Uterus (tissue), 4 donors: Measurements from ENCODE around the gene PIK3R6. TPM values are rescaled to one million over a fixed set of nuclear protein-coding genes. Genes with fewer than 3 reads are reported as not detected.

ENCODE experiments used
- DNase-seq, 2 donors: peaks; one replicate each; pipeline ENCODE4 v3.0.0-alpha.2; 2019 to 2020
- H3K27ac ChIP-seq, 2 donors: fragments of 200-600 bp; sonication (generic); 1 replicate in 1 of 2; 2 replicates in 1 of 2; pipeline ENCODE4 v1.5.1; 2016 to 2018
- H3K27me3 ChIP-seq, 2 donors: fragments of 200-600 bp; sonication (generic); one replicate each; pipeline ENCODE4 v1.5.1; 2018 to 2019; ENCODE audit warnings: control low read depth in 1 of 2
- H3K36me3 ChIP-seq, 2 donors: fragments of 200-600 bp; sonication (generic); one replicate each; pipeline ENCODE4 v1.5.1; 2019; ENCODE audit warnings: control low read depth in 1 of 2
- H3K4me1 ChIP-seq, 2 donors: fragments of 200-600 bp; sonication (generic); one replicate each; pipeline ENCODE4 v1.5.1; 2018 to 2019; ENCODE audit warnings: control low read depth in 1 of 2
- H3K4me3 ChIP-seq, 2 donors: fragments of 200-600 bp; sonication (generic); 1 replicate in 1 of 2; 2 replicates in 1 of 2; pipeline ENCODE4 v1.5.1; 2018 to 2019; ENCODE audit warnings: mild to moderate bottlenecking in 1 of 2
- H3K9me3 ChIP-seq, 2 donors: fragments of 200-600 bp; sonication (generic); one replicate each; pipeline ENCODE4 v1.5.1; 2019; ENCODE audit warnings: control low read depth in 1 of 2
- POLR2A ChIP-seq, 2 donors: fragments of 450-650 bp; IDR thresholded peaks; one replicate each; pipeline ENCODE4 v1.6.1; 2016; ENCODE audit warnings: antibody characterized with exemption in 2 of 2, mild to moderate bottlenecking in 1 of 2, moderate library complexity in 1 of 2
- intact Hi-C: fragments of 100-400 bp; cut with DNase I; formaldehyde crosslinking; loops from one replicate; pipeline ENCODE4 v1.15.1; 2023; ENCODE audit warnings: low total_unique reads
- total RNA-seq, 4 donors: library from RNA; depleted of rRNA in 3 of 4; stranded (reverse); fragments of >200 nt in 3 of 4; gene quantifications; one replicate each; pipeline versions ENCODE4 v1.1.0 to v1.2.4, GENCODE V29; 2014 to 2023
- TF ChIP-seq, protein P1 (sequence below), 4 experiments: fragments of 200-600 bp in 2 of 4; fragments of 450-650 bp in 2 of 4; sonication (generic) in 2 of 4; IDR thresholded peaks; one replicate each; pipeline ENCODE4 v1.5.1; 2016 to 2019; ENCODE audit warnings: antibody characterized with exemption in 4 of 4, mild to moderate bottlenecking in 2 of 4, moderate library complexity in 1 of 4
- donor health status: DM: yes; HTN: yes; CAD: no.

Gene PIK3R6
- total RNA-seq, 4 donors from 2014 or later: 0.34 to 24.6 (median 1.1) TPM; not detected in 1

- intact Hi-C loops: no loop called here
Observed at GRCh38 chr17:8896641-8897635, 29.5 kb upstream of the PIK3R6 start.

GRCh38 chr17:8896087-8896486, 28.6 kb upstream of the PIK3R6 start:
- TF ChIP-seq, protein P1, sequence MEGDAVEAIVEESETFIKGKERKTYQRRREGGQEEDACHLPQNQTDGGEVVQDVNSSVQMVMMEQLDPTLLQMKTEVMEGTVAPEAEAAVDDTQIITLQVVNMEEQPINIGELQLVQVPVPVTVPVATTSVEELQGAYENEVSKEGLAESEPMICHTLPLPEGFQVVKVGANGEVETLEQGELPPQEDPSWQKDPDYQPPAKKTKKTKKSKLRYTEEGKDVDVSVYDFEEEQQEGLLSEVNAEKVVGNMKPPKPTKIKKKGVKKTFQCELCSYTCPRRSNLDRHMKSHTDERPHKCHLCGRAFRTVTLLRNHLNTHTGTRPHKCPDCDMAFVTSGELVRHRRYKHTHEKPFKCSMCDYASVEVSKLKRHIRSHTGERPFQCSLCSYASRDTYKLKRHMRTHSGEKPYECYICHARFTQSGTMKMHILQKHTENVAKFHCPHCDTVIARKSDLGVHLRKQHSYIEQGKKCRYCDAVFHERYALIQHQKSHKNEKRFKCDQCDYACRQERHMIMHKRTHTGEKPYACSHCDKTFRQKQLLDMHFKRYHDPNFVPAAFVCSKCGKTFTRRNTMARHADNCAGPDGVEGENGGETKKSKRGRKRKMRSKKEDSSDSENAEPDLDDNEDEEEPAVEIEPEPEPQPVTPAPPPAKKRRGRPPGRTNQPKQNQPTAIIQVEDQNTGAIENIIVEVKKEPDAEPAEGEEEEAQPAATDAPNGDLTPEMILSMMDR (IDR thresholded peaks at IDR 0.05): no peak
- TF ChIP-seq POLR2A (IDR thresholded peaks at IDR 0.05): no peak
- H3K4me1 ChIP-seq: no peaks in the 10 kb centered on the region
- H3K9me3 ChIP-seq: no peaks in the 10 kb centered on the region
- no peaks in the 10 kb centered on the region for H3K27me3 ChIP-seq
- no peak for DNase-seq
- intact Hi-C loops: no loop called here
- H3K27ac ChIP-seq: no peak overlapping the region
- H3K4me3 ChIP-seq: no peak overlapping the region
- H3K36me3 ChIP-seq: no peaks in the 10 kb centered on the region

More at GRCh38 chr17:8896641-8897635, 29.5 kb upstream of the PIK3R6 start:
- Histone ChIP-seq H3K27me3 (no peaks in the 10 kb centered on the region), H3K36me3 (no peaks in the 10 kb centered on the region), H3K4me1 (no peaks in the 10 kb centered on the region), H3K27ac (no peak overlapping the region), H3K9me3 (no peaks in the 10 kb centered on the region), H3K4me3 (no peak overlapping the region)
- DNase-seq: no peak
- no peak for TF ChIP-seq POLR2A (IDR thresholded peaks at IDR 0.05)
- TF ChIP-seq, protein P1 (IDR thresholded peaks at IDR 0.05): no peak

DNA sequence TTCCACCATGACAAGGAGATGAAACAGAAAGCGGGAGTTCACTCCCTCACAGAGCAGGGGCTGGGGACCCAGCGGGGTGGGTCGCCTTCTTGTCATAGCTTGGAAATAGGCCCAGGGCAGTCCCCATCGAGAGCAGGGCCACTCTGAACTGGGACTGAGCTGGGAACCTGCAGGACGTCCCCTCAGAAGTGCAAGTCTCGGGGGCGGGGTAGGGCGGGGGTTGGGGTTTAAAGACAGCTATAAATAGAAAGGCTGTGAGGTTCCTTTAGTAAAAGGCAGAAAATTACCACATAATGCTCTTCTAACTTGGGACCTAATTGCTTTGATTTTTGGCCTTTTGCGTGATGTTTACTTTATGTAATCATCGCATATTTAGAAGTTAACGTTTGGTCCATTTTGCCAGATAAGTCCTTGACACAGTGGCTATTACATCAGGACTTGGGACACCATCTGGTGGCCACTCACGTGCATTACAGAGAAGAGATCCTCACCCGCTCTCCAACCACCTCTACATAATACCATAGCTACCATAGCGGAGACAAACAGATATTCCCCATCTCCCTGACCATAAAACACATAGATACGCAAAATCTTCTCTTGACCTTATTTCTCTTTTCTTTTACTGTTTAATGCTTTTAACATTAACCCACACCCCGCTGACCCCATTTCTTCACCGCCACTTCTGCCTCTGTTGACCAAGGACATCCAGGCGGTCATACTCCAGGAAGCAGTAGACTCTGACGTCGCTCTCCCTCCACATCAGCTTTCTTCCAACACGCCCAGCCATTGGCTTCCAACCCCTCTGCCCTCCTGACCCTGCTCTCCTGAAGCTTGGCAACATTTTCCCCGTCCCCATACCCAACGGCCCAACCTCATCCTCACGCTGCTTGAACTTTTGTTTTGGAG, 27.5 kb upstream of the PIK3R6 start:
- Histone ChIP-seq H3K27me3 (no peaks in the 10 kb centered on the region), H3K4me3 (no peak overlapping the region), H3K9me3 (no peaks in the 10 kb centered on the region), H3K27ac (no peak overlapping the region), H3K36me3 (no peaks in the 10 kb centered on the region), H3K4me1 (no peaks in the 10 kb centered on the region)
- intact Hi-C loops: no loop called here
- DNase-seq: no peak
- TF ChIP-seq POLR2A (IDR thresholded peaks at IDR 0.05): no peak
- TF ChIP-seq, protein P1 (IDR thresholded peaks at IDR 0.05): peak; percentile 47 to 65 (median 52)

- TF ChIP-seq POLR2A (IDR thresholded peaks at IDR 0.05): no peak
- TF ChIP-seq, protein P1 (IDR thresholded peaks at IDR 0.05): no peak
- Histone ChIP-seq H3K9me3 (no peaks in the 10 kb centered on the region), H3K4me3 (no peak overlapping the region), H3K36me3 (no peaks in the 10 kb centered on the region), H3K27me3 (no peaks in the 10 kb centered on the region), H3K4me1 (no peaks in the 10 kb centered on the region), H3K27ac (no peak overlapping the region)
- no peak for DNase-seq
- intact Hi-C loops: no loop called here
Observed at GRCh38 chr17:8894202-8894671, 26.8 kb upstream of the PIK3R6 start.
